NCI-H2107 treated with DMSO at 0.1 percent for 48 hours (cell line): ENCODE results near the gene OR10H3.
"Not testable (repeated sequence)": the region's sequence is repeated elsewhere in the genome, so short reads cannot be mapped to it uniquely, and the experiment has no call there.

Source experiments
- DNase-seq: peaks from one replicate; lab custom pipeline; 2025; ENCODE audit not compliant: unreplicated experiment; lab: John Stamatoyannopoulos, UW

Gene OR10H3, protein sequence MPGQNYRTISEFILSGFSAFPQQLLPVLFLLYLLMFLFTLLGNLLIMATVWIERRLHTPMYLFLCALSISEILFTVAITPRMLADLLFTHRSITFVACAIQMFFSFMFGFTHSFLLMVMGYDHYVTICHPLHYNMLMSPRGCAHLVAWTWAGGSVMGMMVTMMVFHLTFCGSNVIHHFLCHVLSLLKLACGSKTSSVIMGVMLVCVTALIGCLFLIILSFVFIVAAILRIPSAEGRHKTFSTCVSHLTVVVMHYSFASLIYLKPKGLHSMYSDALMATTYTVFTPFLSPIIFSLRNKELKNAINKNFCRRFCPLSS

DNA sequence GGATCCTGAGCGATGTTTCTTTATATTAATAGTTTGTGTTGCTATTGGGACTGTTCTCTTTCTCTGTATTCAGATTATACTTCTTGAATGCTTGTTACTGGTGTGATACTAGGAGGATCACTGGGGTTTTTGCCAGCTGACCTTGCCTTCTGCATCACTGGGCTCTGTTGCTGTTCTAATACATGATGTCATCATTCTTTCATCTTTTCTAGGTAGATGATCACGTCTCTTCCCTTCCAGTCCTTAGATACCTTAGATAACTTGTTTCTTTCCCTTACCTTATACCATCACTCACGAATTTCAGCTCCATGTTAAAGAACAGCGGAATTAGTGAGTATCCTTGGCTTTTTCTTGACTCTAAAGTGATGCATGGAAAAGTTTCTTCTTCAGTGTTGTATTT is at the start of gene OR10H3:
TSS of gene OR10H3 (plus strand) at position 264 of the 400 bp plus-strand sequence. CDS start 3,408 bp downstream, outside the sequence.
- DNase-seq, result no peak

DNA sequence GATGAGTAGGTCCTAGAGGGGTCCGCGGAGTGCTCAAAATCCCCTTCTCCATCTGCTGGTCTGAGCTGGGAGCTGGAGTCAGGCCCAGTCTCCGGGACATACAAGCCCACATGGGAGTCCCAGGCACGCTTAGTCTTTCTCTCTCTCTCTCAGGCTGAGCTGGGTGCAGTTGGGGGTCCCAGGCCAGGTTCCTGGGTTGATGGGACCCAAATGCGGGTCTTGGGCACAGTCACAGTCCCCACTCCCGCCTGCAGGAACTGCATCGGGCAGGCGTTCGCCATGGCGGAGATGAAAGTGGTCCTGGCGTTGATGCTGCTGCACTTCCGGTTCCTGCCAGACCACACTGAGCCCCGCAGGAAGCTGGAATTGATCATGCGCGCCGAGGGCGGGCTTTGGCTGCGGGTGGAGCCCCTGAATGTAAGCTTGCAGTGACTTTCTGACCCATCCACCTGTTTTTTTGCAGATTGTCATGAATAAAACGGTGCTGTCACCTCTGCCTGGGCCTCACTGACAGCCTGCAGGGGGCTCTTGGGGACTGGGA is 41.1 kb upstream of the OR10H3 start:
- no peak for DNase-seq

DNA sequence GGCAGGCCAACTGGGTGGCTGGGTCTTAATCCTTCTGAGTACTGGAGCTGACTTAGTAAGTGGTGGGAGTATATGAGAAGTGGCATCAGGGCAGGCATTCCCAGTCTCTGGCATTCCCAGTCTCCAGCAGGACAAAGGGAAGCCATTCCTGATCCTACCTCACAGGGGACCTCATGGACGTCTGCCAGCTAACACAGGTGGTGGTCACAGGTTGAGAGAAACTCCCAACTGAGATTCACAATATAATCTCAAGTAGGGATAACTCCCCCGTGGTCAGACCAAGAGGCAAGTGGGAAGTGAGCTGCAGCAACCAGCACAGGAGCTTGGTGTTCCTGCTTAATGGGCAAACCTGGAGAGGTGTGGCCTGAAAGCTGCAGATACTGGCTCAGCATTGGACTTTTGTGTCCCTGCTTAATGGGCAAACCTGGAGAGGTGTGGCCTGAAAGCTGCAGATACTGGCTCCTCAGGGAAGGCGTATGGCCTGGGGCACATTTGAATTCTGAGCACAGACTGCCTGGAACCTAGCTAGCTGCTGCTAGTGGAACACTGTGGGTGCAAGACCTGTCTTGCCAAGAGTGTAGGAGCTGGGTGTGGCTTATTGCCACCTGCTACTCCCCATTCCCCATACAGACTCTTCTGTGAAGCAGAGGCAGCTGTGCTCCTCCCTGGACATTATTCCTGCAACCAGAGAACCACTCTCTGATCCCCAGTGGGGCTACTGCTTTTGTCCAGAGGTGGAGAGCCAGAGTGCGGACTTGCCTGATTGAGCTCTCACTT is 35.8 kb upstream of the OR10H3 start:
- no peak for DNase-seq

DNA sequence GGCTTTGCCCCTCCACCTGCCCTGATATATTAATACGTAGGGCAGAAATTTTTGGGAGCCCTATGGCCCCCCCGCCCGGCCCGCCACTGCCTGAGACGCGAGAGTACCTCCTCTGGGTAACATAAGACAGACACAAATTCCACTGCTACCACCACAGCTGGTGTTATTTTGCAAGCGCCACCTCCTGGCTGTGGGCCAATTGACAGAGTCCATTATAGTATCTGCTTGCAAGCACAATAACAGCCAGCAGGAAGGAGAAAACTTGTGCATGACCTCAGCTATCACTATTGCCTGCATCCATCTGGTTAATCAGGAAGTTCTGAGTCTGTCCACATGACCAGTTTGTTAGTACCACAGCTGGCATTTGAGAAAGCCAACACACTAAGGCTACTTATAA is 35.3 kb upstream of the OR10H3 start:
- DNase-seq, result peak; percentile 85

DNA sequence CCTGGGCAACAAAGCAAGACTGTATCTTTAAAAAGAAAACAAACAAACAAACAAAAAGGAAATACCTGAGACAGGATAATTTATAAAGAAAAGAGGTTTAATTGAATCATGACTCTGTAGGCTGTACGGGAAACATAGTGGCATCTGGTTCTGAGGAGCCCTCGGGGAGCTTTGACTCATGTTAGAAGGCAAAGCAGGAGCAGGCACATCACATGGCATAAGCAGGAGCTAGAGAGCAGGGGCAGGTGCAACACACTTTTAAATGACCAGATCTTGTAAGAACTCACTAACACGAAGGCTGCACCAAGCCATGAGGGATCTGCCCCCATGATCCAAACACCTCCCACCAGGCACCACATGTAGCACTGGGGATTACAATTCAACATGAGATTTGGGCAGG is 23.1 kb upstream of the OR10H3 start:
- DNase-seq, result no peak

DNA sequence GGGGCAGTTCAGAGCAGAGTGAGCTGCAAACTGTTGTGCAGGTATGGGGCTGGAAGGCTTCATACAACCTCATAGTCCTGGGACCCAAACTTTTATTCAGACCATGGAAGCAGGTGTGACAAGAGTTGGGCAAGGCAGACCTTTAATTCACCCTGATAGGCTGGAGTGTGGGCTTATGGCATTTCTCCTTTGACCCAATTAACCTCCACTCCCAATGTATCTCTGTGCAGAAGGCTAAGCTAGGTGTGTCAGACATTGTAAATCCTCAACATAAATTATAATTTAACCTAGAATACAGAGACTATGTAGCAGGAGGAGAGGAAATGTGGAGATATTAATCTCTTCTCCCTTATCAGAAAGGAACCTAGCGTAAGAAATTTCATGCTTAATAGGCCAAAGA is 22.1 kb upstream of the OR10H3 start:
- DNase-seq, result no peak

DNA sequence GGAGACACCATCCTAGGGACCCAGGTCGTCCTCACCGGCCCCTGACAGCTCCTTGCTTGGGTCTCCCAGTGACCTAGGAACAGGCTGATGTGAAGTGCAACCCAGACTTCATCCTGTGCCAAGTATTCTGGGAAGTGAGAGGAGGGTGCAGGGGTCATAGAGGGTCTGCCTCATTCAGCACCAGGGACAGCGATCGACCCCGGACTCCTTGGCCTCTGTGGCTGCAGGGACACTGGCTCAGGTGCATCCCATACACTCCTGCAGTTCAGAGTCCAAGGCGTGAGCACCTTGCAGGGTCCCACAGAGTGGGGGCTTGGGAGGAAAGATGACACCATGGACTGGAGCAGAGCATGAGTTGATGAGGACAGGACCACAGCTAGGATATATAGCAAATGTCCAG is 20.0 kb upstream of the OR10H3 start:
- no peak for DNase-seq

DNA sequence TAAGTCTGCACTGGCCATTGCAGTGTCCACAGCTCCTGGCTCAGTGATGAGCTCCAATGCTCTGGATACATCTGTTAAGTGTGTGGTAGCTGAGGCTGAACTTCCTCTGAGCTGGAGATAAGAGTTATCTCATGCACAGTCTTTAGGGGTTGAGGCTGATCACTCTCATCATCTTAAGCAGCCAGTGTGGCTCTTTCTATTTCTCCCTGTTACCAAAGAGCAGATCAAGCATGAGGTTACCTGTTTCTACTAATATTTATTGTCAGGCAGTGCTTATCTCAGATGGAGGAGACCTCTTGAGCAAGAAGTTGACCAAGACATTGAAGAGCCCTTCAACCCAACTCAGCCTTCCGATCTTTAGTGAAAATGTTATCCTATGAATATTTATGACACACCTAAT is 16.5 kb upstream of the OR10H3 start:
- DNase-seq, result no peak

DNA sequence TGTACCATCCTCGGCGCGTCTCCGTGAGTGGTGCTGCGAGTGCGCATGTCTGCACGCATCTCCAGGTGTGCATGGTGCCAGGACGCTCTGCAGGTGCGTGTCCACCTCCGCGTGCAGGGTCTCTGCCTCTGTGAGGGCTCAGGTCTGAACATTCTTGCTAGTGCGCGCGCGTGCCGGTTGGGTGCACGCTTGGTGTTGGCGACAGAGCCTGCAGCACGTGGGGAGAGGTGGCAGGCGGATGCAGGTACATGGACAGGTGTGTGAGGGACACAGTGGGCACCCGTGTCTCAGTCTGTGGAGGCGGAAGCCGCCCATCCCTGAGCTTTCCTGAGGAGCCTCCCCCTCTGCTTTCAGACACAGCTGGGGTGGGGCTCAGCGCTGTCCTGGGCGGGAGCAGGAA is 14.8 kb upstream of the OR10H3 start:
- no peak for DNase-seq

DNA sequence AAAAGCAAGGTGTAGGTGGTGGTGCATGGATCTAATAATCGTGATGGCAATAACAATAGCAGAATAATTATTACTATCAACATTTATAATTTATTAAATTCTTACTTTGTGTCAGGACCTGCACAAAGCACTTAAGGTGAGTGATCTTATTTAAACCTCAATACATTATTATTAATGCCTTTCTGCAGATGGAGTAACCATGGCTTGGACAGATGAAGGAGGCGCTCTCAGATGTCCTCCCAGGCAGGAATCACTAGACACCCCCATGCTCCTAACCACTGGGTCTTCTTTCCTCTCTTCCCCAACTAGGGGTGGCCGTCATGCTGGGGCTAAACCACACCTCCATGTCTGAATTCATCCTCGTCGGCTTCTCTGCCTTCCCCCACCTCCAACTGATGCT is 10.1 kb upstream of the OR10H3 start, which contains the start of gene OR10H2:
TSS of gene OR10H2 (plus strand) at position 301 of the 400 bp plus-strand sequence. CDS start at position 321, 20 bp downstream.
- no peak for DNase-seq

DNA sequence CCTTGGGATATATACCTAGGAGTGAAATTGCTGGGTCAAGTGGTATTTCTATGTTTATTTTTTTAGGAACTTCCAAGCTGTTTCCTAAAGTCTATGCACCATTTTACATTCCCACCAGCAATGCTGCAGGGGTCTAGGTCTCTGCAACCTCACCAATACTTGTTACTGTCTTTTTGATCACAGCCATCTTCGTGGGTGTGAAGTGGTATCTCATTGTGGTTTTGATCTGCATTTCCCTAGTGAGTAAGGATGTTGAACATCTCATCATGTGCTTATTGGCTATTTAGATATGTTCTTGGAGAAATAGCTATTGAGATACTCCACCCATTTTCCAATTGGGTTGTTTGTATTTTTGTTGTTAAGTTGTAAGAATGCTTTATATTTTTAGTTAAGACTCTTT is 7.2 kb upstream of the OR10H3 start:
- no peak for DNase-seq

DNA sequence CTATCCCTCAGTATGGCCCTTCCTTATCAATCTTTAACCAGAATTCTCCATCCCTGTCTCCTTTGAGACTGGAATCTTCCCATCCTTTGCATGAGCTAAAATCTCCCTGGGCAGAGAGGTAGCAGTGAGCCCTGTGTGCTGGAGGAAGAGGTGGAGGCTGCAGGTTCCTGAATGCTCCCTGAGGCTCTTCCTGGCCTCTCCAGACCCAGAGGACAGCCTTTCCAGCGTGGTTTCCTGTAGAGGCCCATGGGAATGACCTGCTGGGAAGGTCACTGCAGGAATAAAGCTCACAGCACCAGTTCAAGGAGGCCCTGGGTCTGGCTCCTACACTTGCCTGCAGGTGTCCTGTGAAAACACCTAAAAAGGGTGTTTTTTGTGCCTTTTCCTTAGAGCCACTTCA is 5.4 kb upstream of the OR10H3 start:
- no peak for DNase-seq

DNA sequence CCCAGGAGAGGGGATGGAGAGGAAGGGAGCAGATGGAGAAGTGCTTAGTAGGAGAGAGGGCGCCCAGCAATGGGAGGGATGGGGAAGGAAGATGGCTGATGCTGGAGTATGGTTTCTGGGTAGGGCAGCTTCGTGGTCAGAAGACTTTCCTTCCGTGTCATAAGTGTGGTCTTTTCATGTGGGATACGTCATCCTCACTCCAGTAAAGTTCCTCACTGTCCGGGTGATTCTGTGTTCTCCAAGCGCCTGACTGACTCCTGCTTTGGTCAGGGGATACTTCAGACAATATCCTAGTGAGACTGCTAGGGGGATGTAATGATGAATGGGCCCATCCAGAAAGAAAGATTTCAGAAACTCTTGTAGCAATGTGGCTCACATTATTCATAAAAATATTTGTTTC is 3.9 kb upstream of the OR10H3 start:
- DNase-seq, result no peak

DNA sequence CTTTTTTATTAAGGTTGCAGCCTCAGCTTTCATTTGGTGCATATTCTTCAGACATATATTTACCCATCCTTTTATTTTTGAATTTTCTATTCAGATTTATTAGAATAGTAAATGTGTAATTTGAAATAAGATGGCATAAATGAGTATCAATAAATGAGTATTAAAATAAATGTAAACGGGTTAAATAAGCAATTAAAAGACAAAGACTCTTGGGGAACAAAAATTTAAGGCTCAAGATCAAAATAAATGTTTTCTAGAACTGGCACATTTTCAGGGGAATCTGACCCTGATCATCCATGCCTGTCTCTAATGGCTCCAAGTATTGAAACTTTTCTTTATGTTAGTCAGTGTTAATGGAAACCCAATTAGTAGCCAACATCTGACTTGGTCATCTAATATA is 3.0 kb downstream of the OR10H3 start:
- DNase-seq, result no peak

DNA sequence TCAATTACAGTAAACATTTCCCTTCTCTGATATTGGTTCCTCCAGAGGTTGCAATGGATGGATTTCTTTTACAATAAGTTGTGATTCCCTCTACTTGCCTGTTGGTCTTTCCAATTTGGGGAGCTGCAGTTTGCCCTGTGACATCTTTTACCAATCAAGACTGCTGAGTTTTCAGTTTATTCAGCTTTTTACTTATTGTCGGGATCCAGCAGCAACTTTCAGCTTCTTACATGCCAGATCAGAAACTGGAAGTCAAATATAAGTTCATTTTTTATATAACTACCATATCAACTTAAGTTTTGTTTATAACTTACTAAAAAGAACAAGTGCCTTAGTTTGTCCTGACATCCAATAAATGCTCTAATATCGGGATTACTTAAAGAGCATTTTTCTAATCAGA is 10.5 kb downstream of the OR10H3 start:
- DNase-seq, result no peak

DNA sequence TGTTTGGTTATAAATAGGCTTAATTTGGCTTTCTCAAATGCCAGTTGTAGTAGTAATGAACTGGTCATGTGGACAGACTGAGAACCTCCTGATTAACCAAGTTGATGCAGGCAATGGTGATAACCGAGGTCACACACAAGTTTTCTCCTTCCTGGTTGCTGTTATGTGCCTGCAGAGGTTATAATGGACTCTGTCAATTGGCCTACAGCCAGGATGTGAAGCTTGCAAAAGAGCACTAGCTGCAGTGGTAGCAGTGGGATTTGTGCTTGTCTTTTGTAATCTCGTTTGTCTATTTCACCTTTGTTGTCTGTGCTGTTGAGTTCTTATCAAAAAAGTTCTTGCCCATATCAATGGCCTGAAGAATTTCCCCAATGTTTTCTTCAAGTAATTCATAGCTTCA is 20.6 kb downstream of the OR10H3 start:
- no peak for DNase-seq

DNA sequence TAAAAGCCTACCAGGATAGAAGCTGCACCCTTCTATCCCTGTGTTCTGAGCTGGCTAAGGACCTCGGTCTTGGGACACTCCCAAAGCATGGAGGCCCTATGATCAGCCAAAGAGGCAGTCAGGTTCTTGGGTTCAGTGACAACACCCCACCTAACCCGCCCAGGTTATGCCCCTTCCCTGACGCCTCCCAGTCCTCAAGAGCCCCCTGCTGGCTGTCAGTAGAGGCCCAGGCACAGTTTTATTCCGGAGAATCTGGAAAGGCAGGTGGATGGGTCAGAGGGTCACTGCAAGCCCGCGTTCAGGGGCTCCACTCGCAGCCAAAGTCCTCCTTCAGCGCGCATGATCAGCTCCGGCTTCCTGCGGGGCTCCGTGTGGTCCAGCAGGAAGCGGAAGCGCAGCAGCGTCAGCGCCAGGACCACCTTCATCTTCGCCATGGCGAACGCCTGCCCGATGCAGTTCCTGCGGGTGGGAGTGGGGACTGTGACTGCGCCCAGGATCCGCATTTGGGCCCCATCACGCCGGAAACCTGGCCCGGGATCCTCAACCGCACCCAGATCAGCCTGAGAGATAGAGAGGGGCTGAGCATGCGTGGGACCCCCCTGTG is 22.3 kb downstream of the OR10H3 start:
- no peak for DNase-seq

DNA sequence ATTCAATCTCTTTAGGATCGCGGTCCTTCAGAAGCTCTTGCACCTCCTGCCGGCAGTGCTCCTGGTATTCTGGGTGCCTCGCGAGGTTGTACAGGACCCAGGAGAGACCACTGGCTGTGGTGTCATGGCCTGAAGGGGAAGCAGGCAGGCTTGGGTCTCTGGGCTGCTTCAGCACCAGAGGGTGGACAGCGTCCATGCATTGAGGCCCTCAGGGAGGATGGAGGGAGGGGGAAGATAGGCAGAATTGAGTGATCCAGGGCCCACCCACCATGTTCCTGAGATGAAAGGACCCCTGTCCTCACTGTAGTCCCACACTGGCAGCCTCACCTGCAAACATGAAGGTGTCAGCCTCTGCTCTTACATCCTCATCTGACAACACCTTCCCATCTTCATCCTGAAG is 31.8 kb downstream of the OR10H3 start:
- DNase-seq, result no peak

DNA sequence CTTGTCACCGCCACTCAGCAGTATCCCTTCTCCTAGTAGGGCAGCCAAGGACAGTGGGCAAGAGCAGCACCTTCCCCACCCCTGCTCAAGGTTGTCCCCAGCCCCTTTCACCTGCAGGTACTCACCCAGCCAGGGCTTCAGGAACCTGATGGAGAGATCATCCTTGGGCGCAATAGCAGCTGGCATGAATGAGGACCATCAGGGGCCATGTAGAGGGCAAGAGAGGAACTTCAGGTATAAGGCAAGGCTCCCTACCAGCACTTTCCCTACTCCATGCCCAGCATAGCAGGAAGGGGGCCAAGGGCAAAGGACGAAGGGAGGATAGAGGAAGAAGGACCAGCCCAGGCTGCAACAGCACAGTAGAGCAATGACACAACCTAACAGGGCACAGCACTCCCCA is 36.4 kb downstream of the OR10H3 start:
- DNase-seq, result not testable (repeated sequence)

DNA sequence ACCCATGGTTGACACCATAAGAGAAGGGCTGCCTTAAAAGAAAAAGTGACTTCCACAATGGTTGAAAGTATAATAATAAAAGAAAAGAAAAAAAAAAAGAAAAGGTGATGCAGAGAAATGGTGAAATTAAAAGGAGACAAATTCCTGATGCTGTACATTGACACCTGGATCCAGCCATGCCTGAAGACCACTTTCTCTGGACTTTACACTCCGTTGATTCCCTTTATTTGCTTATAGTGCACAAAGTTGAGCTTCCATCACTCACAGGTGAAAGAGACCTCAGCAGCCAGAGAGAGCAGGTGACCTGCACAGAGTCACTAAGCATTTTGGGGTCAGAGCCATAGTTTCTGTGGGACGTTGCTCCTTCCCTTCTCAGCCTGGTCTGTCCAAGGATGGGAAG is 37.5 kb downstream of the OR10H3 start:
- no peak for DNase-seq

DNA sequence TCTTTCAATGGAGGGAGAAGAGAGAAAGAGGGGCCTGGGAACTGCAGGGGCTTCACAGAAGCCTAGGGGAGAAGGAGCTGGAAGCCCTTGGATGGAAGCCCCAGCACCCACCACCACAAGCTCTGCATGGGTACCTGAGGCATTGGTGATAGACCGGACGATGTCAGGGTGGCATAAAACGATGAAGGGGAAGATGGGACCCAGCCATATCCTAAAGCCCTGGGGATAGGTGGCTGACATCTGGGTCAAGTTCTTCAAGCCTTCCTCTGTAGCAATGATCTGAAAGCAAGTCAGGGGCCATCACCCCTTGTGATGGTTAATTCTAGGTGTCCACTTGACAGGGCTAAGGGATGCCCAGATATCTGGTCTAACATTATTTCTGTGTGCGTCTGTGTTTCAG is 38.5 kb downstream of the OR10H3 start:
- DNase-seq, result no peak
